HG02798 (cell line): ENCODE results near the gene CNNM3.
"Not testable (repeated sequence)": the region's sequence is repeated elsewhere in the genome, so short reads cannot be mapped to it uniquely, and the experiment has no call there.

Source experiments
- ATAC-seq: cut with Tn5 transposase; IDR thresholded peaks from one replicate; pipeline ENCODE4 v1.9.1; 2021; ENCODE audit warnings: mild to moderate bottlenecking; ENCODE audit not compliant: unreplicated experiment, poor library complexity

The CNNM3 gene

DNA sequence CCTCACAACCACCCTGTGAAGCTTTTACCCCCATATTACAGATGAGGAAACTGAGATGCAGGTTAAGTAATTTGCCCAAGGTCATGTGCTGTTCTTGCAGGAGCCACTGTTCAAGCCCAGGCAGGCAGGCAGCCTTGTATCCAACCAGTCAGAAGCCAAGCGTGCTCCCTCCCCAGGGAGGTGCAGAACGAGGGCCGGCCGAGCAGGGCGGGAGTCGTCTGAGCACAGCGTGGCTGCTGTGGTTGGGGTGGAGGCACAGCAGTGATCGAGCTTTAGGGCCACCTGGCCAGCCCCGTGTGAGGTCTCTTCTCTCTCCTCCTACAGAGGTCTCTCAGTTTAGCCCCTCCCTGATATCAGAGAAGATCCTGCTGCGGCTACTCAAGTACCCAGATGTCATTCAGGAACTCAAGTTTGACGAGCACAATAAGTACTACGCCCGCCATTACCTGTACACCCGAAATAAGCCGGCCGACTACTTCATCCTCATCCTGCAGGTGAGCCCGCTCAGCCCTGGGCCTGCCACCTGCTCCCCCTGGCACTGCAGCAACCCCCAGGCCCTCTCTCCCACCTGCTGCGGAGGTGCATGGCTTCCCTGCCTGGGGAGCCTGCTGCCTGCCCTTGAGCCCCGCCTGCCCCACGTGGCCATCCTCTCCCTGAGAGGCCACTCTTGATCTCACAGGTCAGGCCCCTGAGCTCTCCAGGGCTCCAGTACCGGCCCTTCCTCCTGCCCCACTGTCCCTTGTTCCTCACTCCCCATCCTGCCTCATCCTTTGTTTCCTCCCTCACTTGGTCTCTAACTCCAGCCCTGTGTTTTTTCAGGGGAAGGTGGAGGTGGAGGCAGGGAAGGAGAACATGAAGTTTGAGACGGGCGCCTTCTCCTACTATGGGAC, 17.1 kb upstream of the CNNM3 start:
- no peak for ATAC-seq

DNA sequence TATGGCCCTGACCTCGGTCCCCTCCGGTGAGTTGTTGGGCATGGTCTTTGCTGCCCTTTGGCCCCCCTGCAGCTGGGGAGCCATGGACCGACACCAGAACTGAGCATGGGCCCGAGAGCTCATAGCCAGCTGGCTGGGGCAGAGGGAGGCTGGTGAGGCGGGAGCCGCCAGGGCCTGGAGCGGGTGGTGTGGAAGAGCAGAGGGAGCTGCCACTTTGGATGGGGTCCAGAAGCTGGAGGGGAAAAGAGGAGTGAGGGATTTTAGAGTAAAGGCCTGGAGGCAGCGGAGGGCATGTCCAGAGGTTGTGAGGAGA, 16.5 kb upstream of the CNNM3 start:
- no peak for ATAC-seq

DNA sequence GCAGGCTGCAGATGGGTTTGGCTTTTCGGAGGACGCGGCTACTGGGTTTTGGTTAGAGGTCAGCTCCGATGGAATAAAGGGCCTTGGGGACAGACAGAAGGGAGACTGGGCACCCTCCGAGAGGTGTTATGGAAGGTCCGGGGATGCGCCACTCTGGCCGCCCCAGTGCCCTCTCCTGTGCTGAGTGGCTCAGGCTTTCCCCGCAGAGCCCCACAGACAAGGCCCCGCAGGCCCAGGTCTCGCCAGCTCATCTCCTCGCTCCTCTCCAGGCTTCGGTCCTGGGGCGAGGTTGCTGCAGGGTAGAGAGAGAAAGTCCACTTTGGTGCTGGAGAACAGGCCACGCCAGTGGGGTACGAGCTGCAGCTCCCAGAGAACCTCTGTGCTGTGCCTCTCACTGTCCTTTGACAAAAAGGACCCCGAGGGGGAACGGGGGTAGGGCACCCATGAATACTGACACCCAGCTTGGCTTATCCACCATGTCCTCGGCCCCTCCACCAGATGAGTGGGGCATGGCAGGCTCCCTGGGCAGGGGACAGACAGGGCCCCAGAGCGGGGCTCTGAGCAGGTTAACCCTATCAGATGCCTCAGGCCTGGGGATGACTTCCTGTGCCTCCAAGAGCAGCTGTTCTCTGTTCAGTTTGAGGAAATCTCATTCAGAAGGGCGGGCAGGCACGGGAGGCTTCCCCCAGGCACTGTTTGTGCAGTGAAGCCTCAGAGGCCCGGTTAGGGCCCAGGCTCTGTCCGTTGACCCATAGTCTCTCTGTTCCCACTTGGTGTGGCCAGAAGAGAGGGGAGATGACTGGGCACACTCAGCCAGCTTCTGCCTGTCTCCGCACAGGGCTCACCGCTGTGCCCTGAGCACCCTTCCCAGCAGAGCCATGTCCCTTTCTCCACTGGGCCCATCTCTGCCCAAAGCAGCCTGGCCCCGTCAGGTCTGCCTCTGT, 15.7 kb upstream of the CNNM3 start:
- peak; percentile 34 for ATAC-seq

DNA sequence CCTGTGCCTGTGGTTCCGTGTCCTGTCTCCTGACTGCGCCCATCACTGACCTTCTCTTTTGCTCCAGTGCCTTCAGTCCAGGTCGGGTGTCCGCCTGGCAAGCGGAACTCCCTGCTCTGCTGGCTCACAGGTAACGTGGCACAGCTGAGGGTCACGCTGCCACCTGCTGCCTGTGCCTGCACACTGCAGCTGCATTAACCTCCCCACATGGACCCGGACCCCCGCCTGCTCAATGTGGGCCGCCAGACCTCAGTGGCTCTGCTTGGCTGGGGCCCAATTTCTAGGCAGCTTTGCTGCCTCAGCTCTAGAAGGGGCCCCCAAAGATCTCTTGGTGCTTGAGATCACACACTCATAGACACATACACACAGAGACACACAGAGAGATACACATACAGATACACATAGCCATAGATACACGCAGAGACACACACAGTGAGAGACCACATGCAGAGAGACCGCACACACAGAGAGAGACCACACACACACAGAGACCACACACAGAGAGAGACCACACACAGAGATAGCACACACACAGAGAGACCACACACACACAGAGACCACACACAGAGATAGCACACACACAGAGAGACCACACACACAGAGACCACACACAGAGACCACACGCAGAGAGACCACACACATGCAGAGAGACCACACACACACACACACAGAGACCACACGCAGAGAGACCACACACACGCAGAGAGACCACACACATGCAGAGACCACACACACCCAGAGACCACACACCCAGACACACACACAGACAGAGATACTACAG, 14.9 kb upstream of the CNNM3 start:
- ATAC-seq = peak; percentile 79

DNA sequence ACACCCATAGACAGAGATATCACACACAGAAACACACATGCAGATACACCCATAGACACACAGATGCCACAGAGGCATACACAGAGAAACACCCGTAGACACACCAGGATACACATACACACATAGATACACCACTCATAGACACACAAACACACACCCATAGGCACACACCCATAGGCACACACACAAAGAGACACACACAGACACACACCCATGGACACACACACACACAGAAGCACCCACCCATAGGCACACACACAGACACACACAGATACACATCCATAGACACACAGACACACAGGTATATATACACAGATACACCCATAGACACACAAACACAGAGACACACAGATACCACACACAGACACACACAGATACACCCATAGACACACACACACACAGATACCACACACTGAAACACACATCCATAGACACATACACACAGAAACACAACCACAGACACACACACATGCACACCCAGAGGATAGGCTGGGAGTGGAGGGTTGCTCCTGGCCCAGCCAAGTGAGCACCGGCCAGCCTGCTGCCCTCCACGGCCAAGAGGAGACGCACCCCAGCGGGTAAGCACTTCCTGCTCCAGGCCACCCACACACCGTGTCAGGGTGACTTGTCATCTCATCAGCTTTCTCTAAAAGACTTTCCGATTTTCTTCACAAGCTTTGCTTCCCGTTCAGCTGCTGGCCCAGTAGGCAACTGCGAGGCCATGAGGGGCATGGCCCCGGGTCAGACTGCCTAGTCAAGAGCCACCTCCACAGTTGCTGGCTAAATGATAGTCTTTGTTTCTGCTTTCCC, 14.1 kb upstream of the CNNM3 start:
- ATAC-seq = no peak

DNA sequence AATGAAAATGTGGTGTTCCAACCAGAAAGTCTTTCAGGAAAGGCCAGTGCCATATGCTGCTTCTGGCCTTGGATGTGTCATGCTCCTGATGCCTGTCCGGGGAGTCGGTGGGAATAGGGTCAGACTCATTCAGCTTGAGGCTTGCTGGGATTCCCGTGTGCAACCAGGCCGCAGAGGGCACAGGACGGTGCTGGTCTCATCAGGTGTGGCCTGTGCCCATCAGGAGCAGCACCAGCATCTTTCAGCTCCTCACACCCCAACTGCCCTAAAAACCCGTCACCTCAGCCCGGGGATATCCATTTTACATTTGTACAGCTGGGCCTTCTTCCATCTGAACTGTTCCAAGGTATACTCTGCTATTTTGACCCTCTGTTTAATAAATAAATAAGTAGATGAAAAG, 13.3 kb upstream of the CNNM3 start:
- no peak for ATAC-seq

DNA sequence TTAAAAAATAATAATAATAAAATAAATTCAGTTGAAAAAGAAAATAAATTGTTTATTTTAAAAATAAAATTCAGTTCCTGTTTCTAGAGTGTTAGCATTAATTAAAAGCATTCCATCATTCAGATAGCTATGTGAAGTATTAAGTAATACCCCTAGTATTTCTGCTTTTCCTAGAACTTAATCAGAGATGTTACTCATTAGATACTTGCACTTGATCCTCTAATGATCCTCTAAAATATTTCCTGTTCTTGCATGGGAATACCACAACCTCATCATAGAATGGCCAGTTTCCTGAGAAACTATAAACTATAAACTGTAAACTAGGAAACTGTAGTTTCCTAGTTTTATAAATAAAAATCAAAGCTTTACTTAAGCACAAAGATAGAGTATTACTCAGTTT, 11.1 kb upstream of the CNNM3 start:
- no peak for ATAC-seq

DNA sequence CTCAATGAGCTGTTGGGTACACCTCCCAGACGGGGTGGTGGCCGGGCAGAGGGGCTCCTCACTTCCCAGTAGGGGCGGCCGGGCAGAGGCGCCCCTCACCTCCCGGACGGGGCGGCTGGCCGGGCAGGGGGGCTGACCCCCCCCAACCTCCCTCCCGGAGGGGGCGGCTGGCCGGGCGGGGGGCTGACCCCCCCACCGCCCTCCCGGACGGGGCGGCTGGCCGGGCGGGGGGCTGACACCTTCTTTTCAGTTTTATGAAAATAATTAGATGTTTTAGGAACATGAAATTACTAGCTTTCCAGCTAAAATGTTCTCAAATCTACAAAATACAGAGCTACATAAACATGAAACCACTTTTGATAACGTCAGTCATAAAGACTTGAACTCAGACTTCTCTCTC, 10.1 kb upstream of the CNNM3 start:
- ATAC-seq = not testable (repeated sequence)

- peak; percentile 56 for ATAC-seq
These were observed 9.5 kb upstream of the CNNM3 start for GRCh38 chr2:96806468-96807126.

- ATAC-seq = no peak
These were observed 9.0 kb upstream of the CNNM3 start for GRCh38 chr2:96807127-96807471.

- no peak for ATAC-seq
These were observed 7.8 kb upstream of the CNNM3 start for GRCh38 chr2:96808176-96808837.

GRCh38 chr2:96809216-96809882, 6.7 kb upstream of the CNNM3 start:
- no peak for ATAC-seq

DNA sequence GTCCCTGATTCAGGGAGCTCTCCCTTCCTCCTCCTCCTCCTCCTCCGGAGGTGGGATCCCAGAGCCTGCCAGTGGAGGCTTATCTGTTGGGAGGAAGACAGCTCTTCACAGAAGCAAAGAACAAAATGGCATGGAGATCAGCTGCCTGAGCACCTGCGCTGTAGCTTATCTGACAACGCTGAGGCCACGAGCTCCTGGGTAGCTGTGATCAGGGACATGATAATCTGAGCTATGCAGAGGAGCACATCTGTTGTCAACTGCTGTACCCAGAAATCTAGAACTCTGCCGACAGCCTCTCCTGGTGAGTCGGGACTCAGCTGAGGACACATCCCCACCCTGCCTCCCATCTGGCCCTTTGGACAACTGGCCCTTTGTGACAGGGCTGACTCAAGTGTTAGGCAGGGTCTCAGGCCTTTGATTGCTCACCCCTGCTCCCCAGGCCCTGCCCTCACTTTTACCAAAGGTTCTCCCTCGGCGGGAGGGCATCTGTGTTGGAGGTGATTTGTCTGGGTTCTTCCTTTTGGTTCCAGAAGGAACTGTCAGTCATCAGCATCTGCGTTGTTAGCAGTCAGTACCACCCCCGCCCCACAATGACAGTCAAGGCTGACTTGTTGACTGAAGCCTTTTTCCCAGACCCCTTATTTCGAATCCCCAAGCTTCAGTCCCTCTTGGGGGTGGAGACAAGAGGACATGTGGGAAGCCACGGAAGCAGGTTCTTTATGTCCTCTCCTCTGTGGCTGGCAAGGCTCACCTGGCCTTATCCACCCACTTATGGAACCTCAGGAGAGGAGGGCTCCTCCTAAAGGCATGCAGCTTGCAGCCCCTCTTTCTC, 5.9 kb upstream of the CNNM3 start:
- no peak for ATAC-seq

GRCh38 chr2:96810783-96811192, 5.3 kb upstream of the CNNM3 start:
- ATAC-seq = no peak

- ATAC-seq = no peak
These were observed 4.2 kb upstream of the CNNM3 start for GRCh38 chr2:96811917-96812316.

DNA sequence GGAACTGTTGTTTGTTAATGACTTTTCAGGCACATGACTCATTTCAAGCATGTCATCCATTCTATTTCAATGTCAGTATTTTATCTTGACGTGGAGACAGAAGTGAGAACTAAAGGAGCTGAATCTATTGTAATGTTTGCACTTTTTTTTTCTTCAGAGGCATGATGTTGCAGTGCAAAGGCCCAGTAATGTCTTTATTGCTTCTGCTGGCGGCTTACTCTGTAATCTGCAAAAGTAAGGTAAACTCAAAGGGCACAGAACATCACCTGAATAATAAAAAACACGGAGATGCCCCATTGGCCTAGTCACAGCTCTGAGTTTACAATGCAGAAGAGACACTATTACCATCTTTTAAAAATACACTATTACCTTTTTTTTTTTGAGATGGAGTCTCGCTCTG, 2.4 kb upstream of the CNNM3 start:
- no peak for ATAC-seq

- no peak for ATAC-seq
These were observed 542 bp upstream of the CNNM3 start for GRCh38 chr2:96815326-96816126.
